SK-N-SH treated with all-trans-retinoic acid at 6 μM for 48 hours (cell line): ENCODE results near the gene NECTIN4.

Source experiments
- ATAC-seq: fragments of 200-7000 bp; cut with Tn5 transposase; 3 replicates; pipeline ENCODE4 v1.9.1; 2020; ENCODE audit warnings: mild to moderate bottlenecking, moderate library complexity
- ARNTL ChIP-seq: fragments of 450-650 bp; formaldehyde crosslinking; IDR thresholded peaks from 2 replicates; pipeline ENCODE4 v1.5.0; 2020; ENCODE audit warnings: low read depth, mild to moderate bottlenecking, moderate library complexity, borderline replicate concordance
- BACH2 ChIP-seq: fragments of 250-450 bp; sonication (Bioruptor Pico); IDR thresholded peaks from 2 replicates; pipeline ENCODE4 v1.9.0; 2021; ENCODE audit warnings: mild to moderate bottlenecking, borderline replicate concordance
- CSDC2 ChIP-seq: fragments of 250-450 bp; sonication (Bioruptor Pico); IDR thresholded peaks from 2 replicates; pipeline ENCODE4 v1.5.0; 2020; ENCODE audit warnings: mild to moderate bottlenecking, moderate library complexity
- GLIS3 ChIP-seq: fragments of 250-450 bp; sonication (Bioruptor Pico); IDR thresholded peaks from 2 replicates; pipeline ENCODE4 v1.5.0; 2020; ENCODE audit warnings: mild to moderate bottlenecking, moderate library complexity
- OSR1 ChIP-seq: fragments of 250-450 bp; sonication (Bioruptor Pico); IDR thresholded peaks from 2 replicates; pipeline ENCODE4 v1.8.0; 2022; ENCODE audit warnings: moderate library complexity, mild to moderate bottlenecking, inconsistent platforms
- PPARA ChIP-seq: fragments of 250-450 bp; sonication (Bioruptor Pico); IDR thresholded peaks from 2 replicates; pipeline ENCODE4 v1.5.0; 2020; ENCODE audit warnings: mild to moderate bottlenecking, borderline replicate concordance
- RARB ChIP-seq: fragments of 250-450 bp; sonication (Bioruptor Pico); IDR thresholded peaks from 2 replicates; pipeline ENCODE4 v1.8.0; 2021; ENCODE audit warnings: mild to moderate bottlenecking, moderate library complexity
- SNAI2 ChIP-seq: fragments of 250-450 bp; sonication (Bioruptor Pico); IDR thresholded peaks from 2 replicates; pipeline ENCODE4 v1.5.0; 2020; ENCODE audit warnings: mild to moderate bottlenecking, moderate library complexity
- TCF4 ChIP-seq: fragments of 250-450 bp; sonication (Bioruptor Pico); IDR thresholded peaks from 2 replicates; pipeline ENCODE4 v1.8.0; 2021; ENCODE audit warnings: mild to moderate bottlenecking, moderate library complexity, borderline replicate concordance
- TOX ChIP-seq: fragments of 250-450 bp; sonication (Bioruptor Pico); IDR thresholded peaks from 2 replicates; pipeline ENCODE4 v1.8.0; 2021; ENCODE audit warnings: mild to moderate bottlenecking, moderate library complexity, borderline replicate concordance
- ZC3H10 ChIP-seq: fragments of 250-450 bp; sonication (Bioruptor Pico); IDR thresholded peaks from 2 replicates; pipeline ENCODE4 v1.5.1; 2021; ENCODE audit warnings: mild to moderate bottlenecking, moderate library complexity
- ZFP3 ChIP-seq: fragments of 250-450 bp; sonication (Bioruptor Pico); IDR thresholded peaks from 2 replicates; pipeline ENCODE4 v1.5.0; 2020; ENCODE audit warnings: mild to moderate bottlenecking, moderate library complexity
- ZFP30 ChIP-seq: fragments of 450-650 bp; formaldehyde crosslinking; IDR thresholded peaks from 2 replicates; pipeline ENCODE4 v1.5.0; 2022; ENCODE audit warnings: mild to moderate bottlenecking, moderate library complexity
- ZNF565 ChIP-seq: fragments of 450-650 bp; formaldehyde crosslinking; conservative IDR thresholded peaks from 2 replicates; pipeline ENCODE4 v1.5.0; 2020; ENCODE audit warnings: low read depth, mild to moderate bottlenecking, moderate library complexity
- ZNF70 ChIP-seq: fragments of 450-650 bp; formaldehyde crosslinking; IDR thresholded peaks from 2 replicates; pipeline ENCODE4 v1.5.0; 2020; ENCODE audit warnings: mild to moderate bottlenecking, moderate library complexity
- ZNF8 ChIP-seq: fragments of 450-650 bp; formaldehyde crosslinking; IDR thresholded peaks from 2 replicates; pipeline ENCODE4 v1.5.0; 2020; ENCODE audit warnings: mild to moderate bottlenecking, moderate library complexity
- TF ChIP-seq, protein P1 (sequence below): fragments of 250-450 bp; sonication (Bioruptor Pico); IDR thresholded peaks from 2 replicates; pipeline ENCODE4 v1.5.1; 2020; ENCODE audit warnings: low read depth, mild to moderate bottlenecking, moderate library complexity
- TF ChIP-seq, protein P2 (sequence below): fragments of 250-450 bp; sonication (Bioruptor Pico); IDR thresholded peaks from 2 replicates; pipeline ENCODE4 v1.5.1; 2021; ENCODE audit warnings: mild to moderate bottlenecking, moderate library complexity
- TF ChIP-seq, protein P3 (sequence below): fragments of 250-450 bp; sonication (Bioruptor Pico); IDR thresholded peaks from 2 replicates; pipeline ENCODE4 v1.5.0; 2020; ENCODE audit warnings: mild to moderate bottlenecking, moderate library complexity
- TF ChIP-seq, protein P4 (sequence below): fragments of 250-450 bp; sonication (Bioruptor Pico); IDR thresholded peaks from 2 replicates; pipeline ENCODE4 v1.8.0; 2020; ENCODE audit warnings: mild to moderate bottlenecking, moderate library complexity, borderline replicate concordance

The NECTIN4 gene

DNA sequence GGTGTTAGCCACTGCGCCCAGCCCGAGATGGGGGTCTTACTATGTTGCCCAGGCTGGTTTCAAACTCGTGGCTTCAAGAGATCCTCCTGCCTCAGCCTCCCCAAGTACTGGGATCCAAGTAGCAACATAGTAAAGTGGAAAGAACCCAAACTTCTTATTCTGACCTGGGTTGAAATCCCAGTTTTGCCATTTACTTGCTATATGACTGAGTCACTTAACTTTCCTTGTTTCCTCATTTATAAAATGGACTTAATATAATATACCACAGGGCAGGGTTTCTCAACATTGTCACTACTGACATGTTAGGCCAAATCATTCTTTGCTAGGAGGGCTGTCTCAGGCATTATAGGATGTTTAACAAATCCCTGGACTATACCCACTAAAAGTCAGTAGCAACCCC lies 21.8 kb upstream of the NECTIN4 start:
- no peak for TF ChIP-seq RARB (CRISPR knock-in tag)
- no peak for TF ChIP-seq TOX
- TF ChIP-seq CSDC2 (CRISPR knock-in tag) = no peak
- TF ChIP-seq ZC3H10 (CRISPR knock-in tag) = no peak
- no peak for TF ChIP-seq ZNF8
- TF ChIP-seq ZFP30 = no peak
- no peak for TF ChIP-seq ARNTL (CRISPR knock-in tag)
- no peak for TF ChIP-seq OSR1 (CRISPR knock-in tag)
- no peak for ATAC-seq

DNA sequence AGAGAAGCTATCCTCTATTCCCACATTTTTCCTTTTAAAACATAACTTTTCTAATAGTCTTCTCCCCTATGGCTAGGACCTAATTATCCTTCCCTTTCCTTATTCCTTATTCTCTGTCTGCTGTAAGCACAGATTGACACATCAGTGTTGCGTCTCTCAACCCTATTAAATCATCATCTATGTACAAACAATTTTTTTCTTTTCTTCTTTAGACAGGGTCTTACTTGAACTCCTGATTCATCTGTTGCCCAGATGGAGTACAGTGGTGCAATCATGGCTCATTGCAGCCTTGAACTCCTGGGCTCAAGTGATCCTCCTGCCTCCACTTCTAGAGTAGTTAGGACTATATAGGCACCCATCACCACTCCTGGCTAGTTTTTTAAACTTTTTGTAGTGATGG lies 17.1 kb upstream of the NECTIN4 start:
- TF ChIP-seq BACH2 (CRISPR knock-in tag) = no peak
- no peak for TF ChIP-seq ZNF8
- TF ChIP-seq ZFP30 = no peak
- no peak for TF ChIP-seq OSR1 (CRISPR knock-in tag)
- no peak for TF ChIP-seq ZNF565
- no peak for TF ChIP-seq RARB (CRISPR knock-in tag)
- TF ChIP-seq, protein P1, sequence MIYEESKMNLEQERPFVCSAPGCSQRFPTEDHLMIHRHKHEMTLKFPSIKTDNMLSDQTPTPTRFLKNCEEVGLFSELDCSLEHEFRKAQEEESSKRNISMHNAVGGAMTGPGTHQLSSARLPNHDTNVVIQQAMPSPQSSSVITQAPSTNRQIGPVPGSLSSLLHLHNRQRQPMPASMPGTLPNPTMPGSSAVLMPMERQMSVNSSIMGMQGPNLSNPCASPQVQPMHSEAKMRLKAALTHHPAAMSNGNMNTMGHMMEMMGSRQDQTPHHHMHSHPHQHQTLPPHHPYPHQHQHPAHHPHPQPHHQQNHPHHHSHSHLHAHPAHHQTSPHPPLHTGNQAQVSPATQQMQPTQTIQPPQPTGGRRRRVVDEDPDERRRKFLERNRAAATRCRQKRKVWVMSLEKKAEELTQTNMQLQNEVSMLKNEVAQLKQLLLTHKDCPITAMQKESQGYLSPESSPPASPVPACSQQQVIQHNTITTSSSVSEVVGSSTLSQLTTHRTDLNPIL (CRISPR knock-in tag) = no peak
- TF ChIP-seq TCF4 (CRISPR knock-in tag) = no peak
- no peak for TF ChIP-seq SNAI2 (CRISPR knock-in tag)
- TF ChIP-seq, protein P2, sequence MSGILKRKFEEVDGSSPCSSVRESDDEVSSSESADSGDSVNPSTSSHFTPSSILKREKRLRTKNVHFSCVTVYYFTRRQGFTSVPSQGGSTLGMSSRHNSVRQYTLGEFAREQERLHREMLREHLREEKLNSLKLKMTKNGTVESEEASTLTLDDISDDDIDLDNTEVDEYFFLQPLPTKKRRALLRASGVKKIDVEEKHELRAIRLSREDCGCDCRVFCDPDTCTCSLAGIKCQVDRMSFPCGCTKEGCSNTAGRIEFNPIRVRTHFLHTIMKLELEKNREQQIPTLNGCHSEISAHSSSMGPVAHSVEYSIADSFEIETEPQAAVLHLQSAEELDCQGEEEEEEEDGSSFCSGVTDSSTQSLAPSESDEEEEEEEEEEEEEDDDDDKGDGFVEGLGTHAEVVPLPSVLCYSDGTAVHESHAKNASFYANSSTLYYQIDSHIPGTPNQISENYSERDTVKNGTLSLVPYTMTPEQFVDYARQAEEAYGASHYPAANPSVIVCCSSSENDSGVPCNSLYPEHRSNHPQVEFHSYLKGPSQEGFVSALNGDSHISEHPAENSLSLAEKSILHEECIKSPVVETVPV (CRISPR knock-in tag) = no peak
- no peak for TF ChIP-seq PPARA (CRISPR knock-in tag)
- no peak for TF ChIP-seq TOX
- no peak for TF ChIP-seq ZNF70 (CRISPR knock-in tag)
- TF ChIP-seq GLIS3 (CRISPR knock-in tag) = no peak
- no peak for ATAC-seq

DNA sequence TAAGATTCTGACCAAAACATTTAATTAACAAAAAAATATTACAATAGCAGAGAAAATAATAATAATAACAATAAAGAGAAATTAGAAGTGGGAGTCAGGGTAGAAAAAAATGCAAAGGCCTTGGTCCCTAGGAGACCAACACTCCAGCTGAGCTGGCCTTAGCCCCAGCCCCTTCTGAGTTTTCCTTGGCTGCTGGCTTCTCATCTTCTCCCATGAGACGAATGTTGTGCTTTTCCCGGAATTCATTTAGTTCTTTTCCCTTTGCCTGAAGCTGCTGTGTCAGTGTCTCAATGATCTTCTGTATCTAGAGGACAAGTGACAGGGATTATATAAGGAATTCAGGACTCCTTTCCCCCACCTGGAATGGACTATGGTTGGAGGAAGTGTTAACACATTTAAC lies 11.2 kb upstream of the NECTIN4 start:
- TF ChIP-seq, protein P3, sequence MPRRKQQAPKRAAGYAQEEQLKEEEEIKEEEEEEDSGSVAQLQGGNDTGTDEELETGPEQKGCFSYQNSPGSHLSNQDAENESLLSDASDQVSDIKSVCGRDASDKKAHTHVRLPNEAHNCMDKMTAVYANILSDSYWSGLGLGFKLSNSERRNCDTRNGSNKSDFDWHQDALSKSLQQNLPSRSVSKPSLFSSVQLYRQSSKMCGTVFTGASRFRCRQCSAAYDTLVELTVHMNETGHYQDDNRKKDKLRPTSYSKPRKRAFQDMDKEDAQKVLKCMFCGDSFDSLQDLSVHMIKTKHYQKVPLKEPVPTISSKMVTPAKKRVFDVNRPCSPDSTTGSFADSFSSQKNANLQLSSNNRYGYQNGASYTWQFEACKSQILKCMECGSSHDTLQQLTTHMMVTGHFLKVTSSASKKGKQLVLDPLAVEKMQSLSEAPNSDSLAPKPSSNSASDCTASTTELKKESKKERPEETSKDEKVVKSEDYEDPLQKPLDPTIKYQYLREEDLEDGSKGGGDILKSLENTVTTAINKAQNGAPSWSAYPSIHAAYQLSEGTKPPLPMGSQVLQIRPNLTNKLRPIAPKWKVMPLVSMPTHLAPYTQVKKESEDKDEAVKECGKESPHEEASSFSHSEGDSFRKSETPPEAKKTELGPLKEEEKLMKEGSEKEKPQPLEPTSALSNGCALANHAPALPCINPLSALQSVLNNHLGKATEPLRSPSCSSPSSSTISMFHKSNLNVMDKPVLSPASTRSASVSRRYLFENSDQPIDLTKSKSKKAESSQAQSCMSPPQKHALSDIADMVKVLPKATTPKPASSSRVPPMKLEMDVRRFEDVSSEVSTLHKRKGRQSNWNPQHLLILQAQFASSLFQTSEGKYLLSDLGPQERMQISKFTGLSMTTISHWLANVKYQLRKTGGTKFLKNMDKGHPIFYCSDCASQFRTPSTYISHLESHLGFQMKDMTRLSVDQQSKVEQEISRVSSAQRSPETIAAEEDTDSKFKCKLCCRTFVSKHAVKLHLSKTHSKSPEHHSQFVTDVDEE (CRISPR knock-in tag) = no peak
- no peak for ATAC-seq

DNA sequence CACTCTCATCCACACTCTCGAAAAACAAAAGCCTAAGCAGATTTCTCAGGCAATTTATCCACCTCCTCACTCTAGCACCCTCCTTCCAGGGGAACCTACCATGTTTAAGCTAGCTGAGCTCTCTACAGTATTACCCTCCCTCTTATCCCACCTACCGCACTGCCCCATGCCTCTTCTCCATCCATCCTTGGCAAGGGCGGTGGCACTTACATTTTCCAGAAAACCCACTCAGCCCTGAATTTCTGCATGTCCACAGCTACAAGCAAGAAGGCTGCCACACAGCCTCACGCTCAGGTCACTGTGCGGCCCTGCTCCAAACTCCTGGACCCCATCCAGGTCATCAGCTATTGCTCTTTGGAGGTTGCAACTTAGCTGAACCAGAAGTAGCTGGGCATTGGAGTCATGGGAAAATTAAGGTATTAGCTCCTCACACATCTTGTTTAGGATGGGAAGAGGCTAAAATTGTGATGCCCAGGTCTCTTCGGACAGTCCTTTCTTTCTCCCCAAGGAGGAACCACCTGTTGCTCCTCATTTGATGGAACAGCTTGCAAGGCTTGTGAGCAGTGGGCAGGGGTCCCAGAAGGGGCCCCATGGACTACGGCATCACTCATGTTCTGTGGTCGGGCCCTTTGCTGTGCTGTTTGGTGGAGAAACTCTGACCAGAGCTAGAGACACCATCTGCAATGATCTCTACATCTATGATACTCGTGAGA lies 9.9 kb upstream of the NECTIN4 start:
- ATAC-seq = no peak; the same call in 2 of the 3 replicates
- TF ChIP-seq OSR1 (CRISPR knock-in tag) = no peak
- TF ChIP-seq, protein P2 (CRISPR knock-in tag) = no peak
- TF ChIP-seq TOX = no peak
- no peak for TF ChIP-seq ZFP3 (CRISPR knock-in tag)
- TF ChIP-seq, protein P4, sequence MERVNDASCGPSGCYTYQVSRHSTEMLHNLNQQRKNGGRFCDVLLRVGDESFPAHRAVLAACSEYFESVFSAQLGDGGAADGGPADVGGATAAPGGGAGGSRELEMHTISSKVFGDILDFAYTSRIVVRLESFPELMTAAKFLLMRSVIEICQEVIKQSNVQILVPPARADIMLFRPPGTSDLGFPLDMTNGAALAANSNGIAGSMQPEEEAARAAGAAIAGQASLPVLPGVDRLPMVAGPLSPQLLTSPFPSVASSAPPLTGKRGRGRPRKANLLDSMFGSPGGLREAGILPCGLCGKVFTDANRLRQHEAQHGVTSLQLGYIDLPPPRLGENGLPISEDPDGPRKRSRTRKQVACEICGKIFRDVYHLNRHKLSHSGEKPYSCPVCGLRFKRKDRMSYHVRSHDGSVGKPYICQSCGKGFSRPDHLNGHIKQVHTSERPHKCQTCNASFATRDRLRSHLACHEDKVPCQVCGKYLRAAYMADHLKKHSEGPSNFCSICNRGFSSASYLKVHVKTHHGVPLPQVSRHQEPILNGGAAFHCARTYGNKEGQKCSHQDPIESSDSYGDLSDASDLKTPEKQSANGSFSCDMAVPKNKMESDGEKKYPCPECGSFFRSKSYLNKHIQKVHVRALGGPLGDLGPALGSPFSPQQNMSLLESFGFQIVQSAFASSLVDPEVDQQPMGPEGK (CRISPR knock-in tag) = no peak
- no peak for TF ChIP-seq ZNF565
